GM12878 (cell line): ENCODE measurements around the gene FSD1L. TPM values are rescaled to one million over a fixed set of nuclear protein-coding genes. Genes with fewer than 3 reads are reported as not detected.

Experiments used
- ATF7 ChIP-seq: fragments of 450-650 bp; IDR thresholded peaks from 2 replicates; pipeline ENCODE4 v1.6.1; 2016; ENCODE audit warnings: low read depth, mild to moderate bottlenecking
- CBX3 ChIP-seq: fragments of 200-600 bp; sonication (generic); IDR thresholded peaks from 2 replicates; pipeline ENCODE4 v1.6.1; 2016; ENCODE audit warnings: low read depth, borderline replicate concordance
- DPF2 ChIP-seq: fragments of 450-650 bp; IDR thresholded peaks from 2 replicates; pipeline ENCODE4 v1.6.1; 2017; ENCODE audit warnings: mild to moderate bottlenecking
- EP300 ChIP-seq, 2 experiments: fragments of 150-350 bp in 1 of 2; IDR thresholded peaks; 2 replicates each; pipeline ENCODE4 v1.6.1; 2011 to 2012; ENCODE audit warnings: low read depth in 2 of 2, low read length in 2 of 2, borderline replicate concordance in 1 of 2, improper control_type of control experiment in 1 of 2, inconsistent platforms in 1 of 2; ENCODE audit not compliant: control insufficient read depth in 1 of 2
- MEF2A ChIP-seq: IDR thresholded peaks from 2 replicates; pipeline ENCODE4 v1.6.1; 2011; ENCODE audit warnings: low read depth, mild to moderate bottlenecking, low read length, moderate library complexity; ENCODE audit not compliant: insufficient read depth
- MEF2B ChIP-seq: fragments of 450-650 bp; IDR thresholded peaks from 2 replicates; pipeline ENCODE4 v1.6.1; 2018; ENCODE audit warnings: mild to moderate bottlenecking, moderate library complexity; ENCODE audit not compliant: partially characterized antibody, poor library complexity, severe bottlenecking
- STAT3 ChIP-seq: IDR thresholded peaks from 2 replicates; pipeline ENCODE4 v1.6.1; 2011; ENCODE audit warnings: low read depth, low read length, improper control_type of control experiment
- TAF1 ChIP-seq: IDR thresholded peaks from 2 replicates; pipeline ENCODE4 v1.6.1; 2011; ENCODE audit warnings: mild to moderate bottlenecking, low read depth, low read length, borderline replicate concordance
- ZNF217 ChIP-seq: fragments of 450-650 bp; IDR thresholded peaks from 2 replicates; pipeline ENCODE4 v1.6.1; 2017; ENCODE audit warnings: antibody characterized with exemption, mild to moderate bottlenecking
- polyA plus RNA-seq, 11 experiments: library from polyadenylated mRNA; depleted of rRNA in 4 of 11; unstranded in 6 of 11; stranded (reverse) in 5 of 11; fragments of >200 nt; fragmentation: Nextera tagmentation in 4 of 11; fragmentation: Illumina TruSeq in 1 of 11; extraction: Ambion mirVana in 4 of 11; extraction: Trizol in 1 of 11; gene quantifications; 1 replicate in 1 of 11; 2 replicates in 10 of 11; pipeline versions ENCODE4 v1.2.1 to v1.2.3, GENCODE V29; 2011 to 2016; ENCODE audit warnings: inconsistent platforms in 2 of 11, missing spikeins in 2 of 11, low read depth in 1 of 11
- total RNA-seq, 4 experiments: library from RNA; depleted of rRNA in 3 of 4; stranded (reverse); fragments of >200 nt in 3 of 4; fragmentation: Illumina TruSeq in 1 of 4; extraction: Trizol in 1 of 4; gene quantifications; 2 replicates each; pipeline versions ENCODE4 v1.2.1 to v1.2.3, GENCODE V29; 2013 to 2021
- TF ChIP-seq, protein P1 (sequence below): fragments of 450-650 bp; formaldehyde crosslinking; IDR thresholded peaks from 2 replicates; pipeline ENCODE4 v1.4.0; 2022; ENCODE audit warnings: mild to moderate bottlenecking, moderate library complexity
- TF ChIP-seq, protein P2 (sequence below): fragments of 450-650 bp; IDR thresholded peaks from 2 replicates; pipeline ENCODE4 v1.6.1; 2016; ENCODE audit warnings: mild to moderate bottlenecking
- TF ChIP-seq, protein P3 (sequence below): fragments of 450-650 bp; IDR thresholded peaks from 2 replicates; pipeline ENCODE4 v1.6.1; 2018; ENCODE audit warnings: mild to moderate bottlenecking, low read depth, moderate library complexity; ENCODE audit not compliant: partially characterized antibody
- TF ChIP-seq, protein P4 (sequence below): fragments of 450-650 bp; conservative IDR thresholded peaks from 2 replicates; pipeline ENCODE4 v1.6.1; 2017; ENCODE audit warnings: mild to moderate bottlenecking, moderate library complexity
- TF ChIP-seq, protein P5 (sequence below): IDR thresholded peaks from 2 replicates; pipeline ENCODE4 v1.6.1; 2012; ENCODE audit warnings: low read depth, low read length, improper control_type of control experiment
- TF ChIP-seq, protein P6 (sequence below): IDR thresholded peaks from 2 replicates; pipeline ENCODE4 v1.6.1; 2012; ENCODE audit warnings: low read depth, low read length, improper control_type of control experiment

Gene FSD1L
- total and polyA plus RNA-seq, 10 of the 15 experiments (the other 5 are each of a cell fraction or from before 2014, with no cell fraction given) = 11.9 to 52.4 (median 17.0) TPM

DNA sequence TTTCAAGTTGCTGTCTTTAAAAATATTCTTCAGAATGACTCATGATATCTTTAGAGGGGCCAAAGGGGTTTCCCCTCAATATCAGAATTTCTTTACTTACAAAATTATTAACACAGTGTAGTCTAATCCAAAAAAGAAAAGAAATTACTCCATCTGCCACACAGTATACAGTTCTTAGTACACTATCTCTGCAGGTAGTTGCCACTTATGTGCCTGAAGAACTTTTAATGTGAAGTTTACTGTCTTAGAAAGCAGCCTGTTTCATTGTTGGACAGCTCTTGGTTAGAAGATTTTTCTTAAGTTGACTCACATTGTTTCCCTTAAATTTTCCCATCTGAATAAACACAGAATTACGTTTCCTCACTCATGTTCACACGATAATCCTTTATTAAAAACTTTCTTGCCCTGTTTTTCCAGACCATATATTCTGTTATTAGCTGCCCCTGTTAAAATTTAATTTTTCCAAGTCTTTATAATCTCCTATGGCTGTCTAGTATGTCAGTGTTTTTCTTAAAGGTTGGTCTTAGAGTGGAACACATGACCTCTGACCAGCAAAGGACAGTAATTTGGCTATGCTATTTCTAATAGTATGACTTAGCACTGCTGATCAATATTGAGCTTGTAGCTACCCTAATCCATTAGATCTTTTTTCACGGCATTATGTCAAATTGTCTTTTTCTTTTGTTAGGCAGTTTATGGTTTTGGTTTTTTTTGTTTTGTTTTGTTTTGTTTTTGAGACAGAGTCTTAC, 88.3 kb downstream of the FSD1L start (continued):
- TF ChIP-seq, protein P1, sequence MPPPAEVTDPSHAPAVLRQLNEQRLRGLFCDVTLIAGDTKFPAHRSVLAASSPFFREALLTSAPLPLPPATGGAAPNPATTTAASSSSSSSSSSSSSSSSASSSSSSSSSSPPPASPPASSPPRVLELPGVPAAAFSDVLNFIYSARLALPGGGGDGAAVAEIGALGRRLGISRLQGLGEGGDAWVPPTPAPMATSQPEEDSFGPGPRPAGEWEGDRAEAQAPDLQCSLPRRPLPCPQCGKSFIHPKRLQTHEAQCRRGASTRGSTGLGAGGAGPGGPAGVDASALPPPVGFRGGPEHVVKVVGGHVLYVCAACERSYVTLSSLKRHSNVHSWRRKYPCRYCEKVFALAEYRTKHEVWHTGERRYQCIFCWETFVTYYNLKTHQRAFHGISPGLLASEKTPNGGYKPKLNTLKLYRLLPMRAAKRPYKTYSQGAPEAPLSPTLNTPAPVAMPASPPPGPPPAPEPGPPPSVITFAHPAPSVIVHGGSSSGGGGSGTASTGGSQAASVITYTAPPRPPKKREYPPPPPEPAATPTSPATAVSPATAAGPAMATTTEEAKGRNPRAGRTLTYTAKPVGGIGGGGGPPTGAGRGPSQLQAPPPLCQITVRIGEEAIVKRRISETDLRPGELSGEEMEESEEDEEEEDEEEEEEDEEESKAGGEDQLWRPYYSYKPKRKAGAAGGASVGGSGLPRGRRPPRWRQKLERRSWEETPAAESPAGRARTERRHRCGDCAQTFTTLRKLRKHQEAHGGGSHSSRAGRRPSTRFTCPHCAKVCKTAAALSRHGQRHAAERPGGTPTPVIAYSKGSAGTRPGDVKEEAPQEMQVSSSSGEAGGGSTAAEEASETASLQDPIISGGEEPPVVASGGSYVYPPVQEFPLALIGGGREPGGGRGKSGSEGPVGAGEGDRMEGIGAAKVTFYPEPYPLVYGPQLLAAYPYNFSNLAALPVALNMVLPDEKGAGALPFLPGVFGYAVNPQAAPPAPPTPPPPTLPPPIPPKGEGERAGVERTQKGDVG (CRISPR knock-in tag) = no peak
- no peak for TF ChIP-seq MEF2B
- TF ChIP-seq, protein P2, sequence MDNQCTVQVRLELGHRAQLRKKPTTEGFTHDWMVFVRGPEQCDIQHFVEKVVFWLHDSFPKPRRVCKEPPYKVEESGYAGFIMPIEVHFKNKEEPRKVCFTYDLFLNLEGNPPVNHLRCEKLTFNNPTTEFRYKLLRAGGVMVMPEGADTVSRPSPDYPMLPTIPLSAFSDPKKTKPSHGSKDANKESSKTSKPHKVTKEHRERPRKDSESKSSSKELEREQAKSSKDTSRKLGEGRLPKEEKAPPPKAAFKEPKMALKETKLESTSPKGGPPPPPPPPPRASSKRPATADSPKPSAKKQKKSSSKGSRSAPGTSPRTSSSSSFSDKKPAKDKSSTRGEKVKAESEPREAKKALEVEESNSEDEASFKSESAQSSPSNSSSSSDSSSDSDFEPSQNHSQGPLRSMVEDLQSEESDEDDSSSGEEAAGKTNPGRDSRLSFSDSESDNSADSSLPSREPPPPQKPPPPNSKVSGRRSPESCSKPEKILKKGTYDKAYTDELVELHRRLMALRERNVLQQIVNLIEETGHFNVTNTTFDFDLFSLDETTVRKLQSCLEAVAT = no peak
- TF ChIP-seq, protein P3, sequence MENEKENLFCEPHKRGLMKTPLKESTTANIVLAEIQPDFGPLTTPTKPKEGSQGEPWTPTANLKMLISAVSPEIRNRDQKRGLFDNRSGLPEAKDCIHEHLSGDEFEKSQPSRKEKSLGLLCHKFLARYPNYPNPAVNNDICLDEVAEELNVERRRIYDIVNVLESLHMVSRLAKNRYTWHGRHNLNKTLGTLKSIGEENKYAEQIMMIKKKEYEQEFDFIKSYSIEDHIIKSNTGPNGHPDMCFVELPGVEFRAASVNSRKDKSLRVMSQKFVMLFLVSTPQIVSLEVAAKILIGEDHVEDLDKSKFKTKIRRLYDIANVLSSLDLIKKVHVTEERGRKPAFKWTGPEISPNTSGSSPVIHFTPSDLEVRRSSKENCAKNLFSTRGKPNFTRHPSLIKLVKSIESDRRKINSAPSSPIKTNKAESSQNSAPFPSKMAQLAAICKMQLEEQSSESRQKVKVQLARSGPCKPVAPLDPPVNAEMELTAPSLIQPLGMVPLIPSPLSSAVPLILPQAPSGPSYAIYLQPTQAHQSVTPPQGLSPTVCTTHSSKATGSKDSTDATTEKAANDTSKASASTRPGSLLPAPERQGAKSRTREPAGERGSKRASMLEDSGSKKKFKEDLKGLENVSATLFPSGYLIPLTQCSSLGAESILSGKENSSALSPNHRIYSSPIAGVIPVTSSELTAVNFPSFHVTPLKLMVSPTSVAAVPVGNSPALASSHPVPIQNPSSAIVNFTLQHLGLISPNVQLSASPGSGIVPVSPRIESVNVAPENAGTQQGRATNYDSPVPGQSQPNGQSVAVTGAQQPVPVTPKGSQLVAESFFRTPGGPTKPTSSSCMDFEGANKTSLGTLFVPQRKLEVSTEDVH = no peak
- TF ChIP-seq, protein P4, sequence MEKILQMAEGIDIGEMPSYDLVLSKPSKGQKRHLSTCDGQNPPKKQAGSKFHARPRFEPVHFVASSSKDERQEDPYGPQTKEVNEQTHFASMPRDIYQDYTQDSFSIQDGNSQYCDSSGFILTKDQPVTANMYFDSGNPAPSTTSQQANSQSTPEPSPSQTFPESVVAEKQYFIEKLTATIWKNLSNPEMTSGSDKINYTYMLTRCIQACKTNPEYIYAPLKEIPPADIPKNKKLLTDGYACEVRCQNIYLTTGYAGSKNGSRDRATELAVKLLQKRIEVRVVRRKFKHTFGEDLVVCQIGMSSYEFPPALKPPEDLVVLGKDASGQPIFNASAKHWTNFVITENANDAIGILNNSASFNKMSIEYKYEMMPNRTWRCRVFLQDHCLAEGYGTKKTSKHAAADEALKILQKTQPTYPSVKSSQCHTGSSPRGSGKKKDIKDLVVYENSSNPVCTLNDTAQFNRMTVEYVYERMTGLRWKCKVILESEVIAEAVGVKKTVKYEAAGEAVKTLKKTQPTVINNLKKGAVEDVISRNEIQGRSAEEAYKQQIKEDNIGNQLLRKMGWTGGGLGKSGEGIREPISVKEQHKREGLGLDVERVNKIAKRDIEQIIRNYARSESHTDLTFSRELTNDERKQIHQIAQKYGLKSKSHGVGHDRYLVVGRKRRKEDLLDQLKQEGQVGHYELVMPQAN = no peak
- TF ChIP-seq, protein P5, sequence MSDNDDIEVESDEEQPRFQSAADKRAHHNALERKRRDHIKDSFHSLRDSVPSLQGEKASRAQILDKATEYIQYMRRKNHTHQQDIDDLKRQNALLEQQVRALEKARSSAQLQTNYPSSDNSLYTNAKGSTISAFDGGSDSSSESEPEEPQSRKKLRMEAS = no peak
- TF ChIP-seq CBX3 = no peak
- TF ChIP-seq, protein P6, sequence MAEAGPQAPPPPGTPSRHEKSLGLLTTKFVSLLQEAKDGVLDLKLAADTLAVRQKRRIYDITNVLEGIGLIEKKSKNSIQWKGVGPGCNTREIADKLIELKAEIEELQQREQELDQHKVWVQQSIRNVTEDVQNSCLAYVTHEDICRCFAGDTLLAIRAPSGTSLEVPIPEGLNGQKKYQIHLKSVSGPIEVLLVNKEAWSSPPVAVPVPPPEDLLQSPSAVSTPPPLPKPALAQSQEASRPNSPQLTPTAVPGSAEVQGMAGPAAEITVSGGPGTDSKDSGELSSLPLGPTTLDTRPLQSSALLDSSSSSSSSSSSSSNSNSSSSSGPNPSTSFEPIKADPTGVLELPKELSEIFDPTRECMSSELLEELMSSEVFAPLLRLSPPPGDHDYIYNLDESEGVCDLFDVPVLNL = no peak
- TF ChIP-seq TAF1 = no peak
- 0 out of 2 replicates have a peak, but pooled peaks have one; percentile 2 for TF ChIP-seq MEF2A
- no peak for TF ChIP-seq DPF2
- no peak for TF ChIP-seq STAT3
- TF ChIP-seq ZNF217 = peak; percentile 30; the same call in 1 of the 2 replicates
- no peak for TF ChIP-seq EP300 (IDR thresholded peaks at IDR 0.05; ENCODE audit: borderline replicate concordance in 1 of 2, control insufficient read depth in 1 of 2, low read depth in 2 of 2, low read length in 2 of 2)
- no peak for TF ChIP-seq ATF7
